ENCODE data around the gene CCK.

DNA sequence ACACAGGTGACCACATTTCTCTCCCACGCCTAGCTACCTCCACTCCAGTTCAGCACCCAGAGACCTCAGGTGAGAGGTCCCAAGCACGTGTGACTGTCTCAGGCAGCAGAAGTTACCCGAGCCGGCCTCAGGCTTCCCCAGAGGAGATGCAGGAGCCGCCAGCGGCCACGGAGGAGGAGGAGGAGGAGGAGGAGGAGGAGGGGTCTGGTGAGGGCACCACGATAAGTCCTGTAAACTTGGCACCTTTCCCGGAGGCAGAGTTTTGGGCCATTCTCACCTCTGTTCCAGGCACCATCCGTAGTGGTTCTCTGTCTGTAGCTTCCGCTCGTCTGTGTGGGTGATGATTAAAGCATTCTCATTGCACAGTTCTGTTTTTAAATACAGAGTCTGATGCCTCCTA lies 56.1 kb downstream of the CCK start:
- TF ChIP-seq, protein P1, sequence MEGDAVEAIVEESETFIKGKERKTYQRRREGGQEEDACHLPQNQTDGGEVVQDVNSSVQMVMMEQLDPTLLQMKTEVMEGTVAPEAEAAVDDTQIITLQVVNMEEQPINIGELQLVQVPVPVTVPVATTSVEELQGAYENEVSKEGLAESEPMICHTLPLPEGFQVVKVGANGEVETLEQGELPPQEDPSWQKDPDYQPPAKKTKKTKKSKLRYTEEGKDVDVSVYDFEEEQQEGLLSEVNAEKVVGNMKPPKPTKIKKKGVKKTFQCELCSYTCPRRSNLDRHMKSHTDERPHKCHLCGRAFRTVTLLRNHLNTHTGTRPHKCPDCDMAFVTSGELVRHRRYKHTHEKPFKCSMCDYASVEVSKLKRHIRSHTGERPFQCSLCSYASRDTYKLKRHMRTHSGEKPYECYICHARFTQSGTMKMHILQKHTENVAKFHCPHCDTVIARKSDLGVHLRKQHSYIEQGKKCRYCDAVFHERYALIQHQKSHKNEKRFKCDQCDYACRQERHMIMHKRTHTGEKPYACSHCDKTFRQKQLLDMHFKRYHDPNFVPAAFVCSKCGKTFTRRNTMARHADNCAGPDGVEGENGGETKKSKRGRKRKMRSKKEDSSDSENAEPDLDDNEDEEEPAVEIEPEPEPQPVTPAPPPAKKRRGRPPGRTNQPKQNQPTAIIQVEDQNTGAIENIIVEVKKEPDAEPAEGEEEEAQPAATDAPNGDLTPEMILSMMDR (IDR thresholded peaks at IDR 0.05), result no peak
- TF ChIP-seq POLR2A (IDR thresholded peaks at IDR 0.05) (no peak), POLR2AphosphoS5 (IDR thresholded peaks at IDR 0.05; ENCODE audit: insufficient read depth in 1 of 2, low read depth in 1 of 2) (no peak)
